K562 (cell line): ENCODE measurements around the gene RABEPK. TPM values are rescaled to one million over a fixed set of nuclear protein-coding genes. Genes with fewer than 3 reads are reported as not detected.

ENCODE experiments used
- CHD1 ChIP-seq: fragments of 200-600 bp; sonication (generic); IDR thresholded peaks from one replicate; pipeline ENCODE4 v1.6.1; 2012; ENCODE audit warnings: mild to moderate bottlenecking, moderate library complexity, low read length, inconsistent platforms
- GATA2 ChIP-seq: sonication (generic); formaldehyde crosslinking; IDR thresholded peaks from 2 replicates; pipeline ENCODE4 v1.4.0; 2020; ENCODE audit warnings: mild to moderate bottlenecking, missing genetic modification reagents
- GTF2F1 ChIP-seq: IDR thresholded peaks from 2 replicates; pipeline ENCODE4 v1.6.1; 2011; ENCODE audit warnings: low read depth, low read length, improper control_type of control experiment
- HLTF ChIP-seq: fragments of 450-650 bp; IDR thresholded peaks from 2 replicates; pipeline ENCODE4 v1.6.1; 2016
- MGA ChIP-seq: fragments of 450-650 bp; IDR thresholded peaks from 2 replicates; pipeline ENCODE4 v1.6.1; 2016; ENCODE audit warnings: mild to moderate bottlenecking, moderate library complexity
- MNT ChIP-seq, 2 experiments: fragments of 450-650 bp; conservative IDR thresholded peaks; 2 replicates each; pipeline ENCODE4 v1.6.1; 2017; ENCODE audit warnings: mild to moderate bottlenecking in 2 of 2, moderate library complexity in 2 of 2
- NELFE ChIP-seq: IDR thresholded peaks from 2 replicates; pipeline ENCODE4 v1.6.1; 2011; ENCODE audit warnings: mild to moderate bottlenecking; ENCODE audit not compliant: insufficient read depth, insufficient read length
- NR0B1 ChIP-seq: fragments of 450-650 bp; IDR thresholded peaks from one replicate; pipeline ENCODE4 v1.6.1; 2018; ENCODE audit warnings: mild to moderate bottlenecking, moderate library complexity; ENCODE audit not compliant: partially characterized antibody
- SIN3B ChIP-seq: fragments of 450-650 bp; IDR thresholded peaks from 2 replicates; pipeline ENCODE4 v1.6.1; 2017; ENCODE audit warnings: low read depth, mild to moderate bottlenecking, moderate library complexity
- ZBTB9 ChIP-seq: fragments of 450-650 bp; formaldehyde crosslinking; IDR thresholded peaks from 2 replicates; pipeline ENCODE4 v1.4.0; 2020; ENCODE audit warnings: mild to moderate bottlenecking, moderate library complexity
- ZNF174 ChIP-seq: fragments of 250-450 bp; sonication (Bioruptor Pico); IDR thresholded peaks from 2 replicates; pipeline ENCODE4 v1.4.0; 2020; ENCODE audit warnings: mild to moderate bottlenecking
- polyA plus RNA-seq, 8 experiments: library from polyadenylated mRNA; depleted of rRNA in 4 of 8; stranded (reverse) in 5 of 8; unstranded in 3 of 8; fragments of >200 nt; fragmentation: Nextera tagmentation in 2 of 8; fragmentation: Illumina TruSeq in 1 of 8; extraction: Ambion mirVana in 2 of 8; extraction: Trizol in 1 of 8; gene quantifications; 2 replicates each; pipeline versions ENCODE4 v1.2.1 to v1.2.3, GENCODE V29; 2011 to 2014; ENCODE audit warnings: inconsistent platforms in 1 of 8, missing spikeins in 1 of 8
- total RNA-seq, 7 experiments: library from RNA; depleted of rRNA in 6 of 7; stranded (reverse); fragments of >200 nt in 6 of 7; fragmentation: Illumina TruSeq in 2 of 7; extraction: Trizol in 2 of 7; gene quantifications; 2 replicates each; pipeline versions ENCODE4 v1.2.1 to v1.2.3, GENCODE V29; 2011 to 2021; ENCODE audit warnings: low replicate concordance in 1 of 7

Gene RABEPK
- total and polyA plus RNA-seq, 9 of the 15 experiments (the other 6 are each of a cell fraction or from before 2014, with no cell fraction given): 38.3 to 113 (median 52.8) TPM

GRCh38 chr9:125261501-125262293, 61.4 kb downstream of the RABEPK start, which contains the start of gene GAPVD1 (continued):
- TF ChIP-seq MGA (peak; percentile 64; the same call in 1 of the 2 replicates), HLTF (peak; percentile 80; the same call in 1 of the 2 replicates), GTF2F1 (no peak), NR0B1 (no peak), MNT (conservative IDR thresholded peaks at IDR 0.05) (peak; percentile 47 to 75; a peak in 2 of 4 replicates), ZNF174 (no peak), CHD1 (peak; percentile 52), SIN3B (no peak), NELFE (no peak), GATA2 (CRISPR knock-in tag) (no peak), ZBTB9 (0 out of 2 replicates have a peak, but pooled peaks have one; percentile 75)
